Stimulated activated CD4-positive, alpha-beta T cell treated with anti-CD3 and anti-CD28 coated beads, Interleukin-4, amount 100 ng/mL, for 4 hours (primary cell): Measurements from ENCODE around the gene PLXNB2.
"Not testable (repeated sequence)": the region's sequence is repeated elsewhere in the genome, so short reads cannot be mapped to it uniquely, and the experiment has no call there.

Experiments used
- DNase-seq, 2 experiments: peaks; one replicate each; pipeline ENCODE4 v3.0.0-alpha.2; 2020

Gene PLXNB2, protein sequence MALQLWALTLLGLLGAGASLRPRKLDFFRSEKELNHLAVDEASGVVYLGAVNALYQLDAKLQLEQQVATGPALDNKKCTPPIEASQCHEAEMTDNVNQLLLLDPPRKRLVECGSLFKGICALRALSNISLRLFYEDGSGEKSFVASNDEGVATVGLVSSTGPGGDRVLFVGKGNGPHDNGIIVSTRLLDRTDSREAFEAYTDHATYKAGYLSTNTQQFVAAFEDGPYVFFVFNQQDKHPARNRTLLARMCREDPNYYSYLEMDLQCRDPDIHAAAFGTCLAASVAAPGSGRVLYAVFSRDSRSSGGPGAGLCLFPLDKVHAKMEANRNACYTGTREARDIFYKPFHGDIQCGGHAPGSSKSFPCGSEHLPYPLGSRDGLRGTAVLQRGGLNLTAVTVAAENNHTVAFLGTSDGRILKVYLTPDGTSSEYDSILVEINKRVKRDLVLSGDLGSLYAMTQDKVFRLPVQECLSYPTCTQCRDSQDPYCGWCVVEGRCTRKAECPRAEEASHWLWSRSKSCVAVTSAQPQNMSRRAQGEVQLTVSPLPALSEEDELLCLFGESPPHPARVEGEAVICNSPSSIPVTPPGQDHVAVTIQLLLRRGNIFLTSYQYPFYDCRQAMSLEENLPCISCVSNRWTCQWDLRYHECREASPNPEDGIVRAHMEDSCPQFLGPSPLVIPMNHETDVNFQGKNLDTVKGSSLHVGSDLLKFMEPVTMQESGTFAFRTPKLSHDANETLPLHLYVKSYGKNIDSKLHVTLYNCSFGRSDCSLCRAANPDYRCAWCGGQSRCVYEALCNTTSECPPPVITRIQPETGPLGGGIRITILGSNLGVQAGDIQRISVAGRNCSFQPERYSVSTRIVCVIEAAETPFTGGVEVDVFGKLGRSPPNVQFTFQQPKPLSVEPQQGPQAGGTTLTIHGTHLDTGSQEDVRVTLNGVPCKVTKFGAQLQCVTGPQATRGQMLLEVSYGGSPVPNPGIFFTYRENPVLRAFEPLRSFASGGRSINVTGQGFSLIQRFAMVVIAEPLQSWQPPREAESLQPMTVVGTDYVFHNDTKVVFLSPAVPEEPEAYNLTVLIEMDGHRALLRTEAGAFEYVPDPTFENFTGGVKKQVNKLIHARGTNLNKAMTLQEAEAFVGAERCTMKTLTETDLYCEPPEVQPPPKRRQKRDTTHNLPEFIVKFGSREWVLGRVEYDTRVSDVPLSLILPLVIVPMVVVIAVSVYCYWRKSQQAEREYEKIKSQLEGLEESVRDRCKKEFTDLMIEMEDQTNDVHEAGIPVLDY (N-terminal part only)

DNA sequence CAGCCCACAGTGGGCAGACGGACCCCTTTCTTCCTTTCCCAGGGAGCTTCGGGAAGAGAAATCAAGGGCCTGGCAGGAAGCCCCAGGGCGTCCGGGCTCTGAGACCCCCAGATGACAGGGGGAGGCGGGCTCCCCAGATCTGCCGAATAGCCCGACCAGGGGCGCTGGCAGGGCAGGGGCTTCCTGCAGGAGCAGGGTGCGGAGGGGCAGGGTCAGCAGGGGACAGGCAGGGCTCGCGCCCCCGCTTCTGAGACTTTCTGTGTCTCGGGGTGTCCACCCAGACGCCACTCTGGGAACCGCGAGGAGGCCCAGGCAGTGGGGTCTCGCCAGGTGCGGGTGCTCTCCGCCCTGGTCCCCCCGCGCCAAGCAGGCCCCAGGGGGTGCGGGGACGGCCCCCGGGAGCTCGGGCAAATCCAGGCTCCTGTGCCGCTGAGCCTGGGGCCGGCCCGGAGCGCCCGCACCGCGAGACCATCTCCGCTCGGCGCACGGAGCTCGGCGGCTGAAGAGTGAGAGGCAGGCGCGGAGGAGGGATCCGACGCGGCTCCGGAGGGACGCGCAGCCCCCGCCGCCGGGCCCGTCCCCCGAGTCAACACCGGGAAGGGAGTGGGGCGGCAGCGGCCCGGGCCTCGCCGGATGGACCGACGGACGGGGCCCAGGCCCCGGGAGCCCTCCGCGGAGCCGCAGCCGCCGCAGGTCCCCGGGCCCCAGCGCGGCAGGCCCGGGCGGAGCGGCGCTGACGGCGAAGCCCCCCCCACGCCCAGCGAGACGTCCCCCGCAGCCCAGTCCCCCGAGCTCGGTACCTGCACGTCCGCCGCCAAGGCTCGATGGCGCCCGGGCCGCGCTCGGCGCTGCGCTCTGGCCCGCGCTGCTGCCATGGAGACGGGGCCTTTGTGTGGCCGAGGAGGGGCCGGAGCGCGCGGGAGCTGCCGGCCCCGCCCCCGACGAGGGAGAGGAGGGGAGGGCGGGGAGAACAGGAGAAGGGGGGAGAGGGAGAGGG lies at the start of gene PLXNB2:
TSS of gene PLXNB2 (minus strand) at position 894 of the 997 bp plus-strand sequence. CDS start 17,062 bp downstream, outside the sequence.
- DNase-seq = peak in 1 of 2 experiments; percentile 22

DNA sequence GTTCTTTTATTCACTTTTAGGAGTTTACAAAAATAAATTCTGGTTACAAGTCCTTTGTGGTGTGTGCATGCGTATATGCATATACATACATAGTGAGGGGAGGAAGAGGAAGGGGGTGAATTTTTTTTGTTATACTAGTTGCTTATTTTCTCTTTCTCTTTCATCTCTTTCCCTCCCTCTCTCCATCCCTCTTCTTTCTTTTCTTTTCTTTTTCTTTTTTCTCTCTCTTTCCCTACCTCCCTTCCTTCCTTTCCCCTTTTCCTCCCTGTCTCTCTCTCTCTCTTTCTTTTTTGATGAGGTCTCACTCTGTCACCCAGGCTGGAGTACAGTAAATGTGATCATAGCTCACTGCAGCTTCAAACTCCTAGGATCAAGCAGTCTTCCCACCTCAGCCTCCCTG lies 49.8 kb upstream of the PLXNB2 start:
- DNase-seq = no peak

DNA sequence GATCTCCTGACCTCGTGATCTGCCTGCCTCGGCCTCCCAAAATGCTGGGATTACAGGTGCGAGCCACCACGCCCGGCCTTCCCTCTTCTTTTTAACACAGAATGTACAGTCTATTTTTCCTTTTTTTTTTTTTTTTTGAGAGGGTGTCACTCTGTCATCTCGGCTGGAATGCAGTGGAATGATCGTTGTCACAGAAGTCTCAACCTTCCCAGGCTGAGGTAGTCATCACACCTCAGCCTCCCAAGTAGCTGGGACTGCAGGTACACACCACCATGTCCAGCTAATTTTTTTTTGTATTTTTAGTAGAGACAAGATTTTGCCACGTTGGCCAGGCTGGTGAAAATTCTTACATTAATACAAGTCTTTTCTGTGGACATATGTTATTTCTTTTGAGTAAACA lies 48.7 kb upstream of the PLXNB2 start:
- DNase-seq = no peak

DNA sequence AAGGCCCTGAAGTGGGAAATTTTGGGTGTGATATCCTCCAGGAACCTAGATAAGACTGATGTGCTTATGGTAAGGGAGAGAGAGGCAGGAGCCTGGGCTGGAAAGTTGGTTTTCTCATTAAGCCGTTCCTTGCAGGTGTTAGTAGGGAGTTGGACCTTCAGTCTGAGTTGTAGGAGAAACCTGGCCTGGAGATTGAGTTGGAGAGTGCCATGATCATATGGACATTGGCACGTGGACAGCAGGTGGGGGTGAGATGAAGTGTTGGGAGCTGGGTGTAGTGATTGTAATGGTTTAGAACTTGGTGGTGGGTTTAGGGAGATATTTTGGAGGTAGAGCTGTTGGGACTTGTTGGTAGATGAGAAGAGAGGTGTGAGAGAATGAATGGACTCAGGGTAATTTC lies 40.6 kb upstream of the PLXNB2 start:
- no peak for DNase-seq

DNA sequence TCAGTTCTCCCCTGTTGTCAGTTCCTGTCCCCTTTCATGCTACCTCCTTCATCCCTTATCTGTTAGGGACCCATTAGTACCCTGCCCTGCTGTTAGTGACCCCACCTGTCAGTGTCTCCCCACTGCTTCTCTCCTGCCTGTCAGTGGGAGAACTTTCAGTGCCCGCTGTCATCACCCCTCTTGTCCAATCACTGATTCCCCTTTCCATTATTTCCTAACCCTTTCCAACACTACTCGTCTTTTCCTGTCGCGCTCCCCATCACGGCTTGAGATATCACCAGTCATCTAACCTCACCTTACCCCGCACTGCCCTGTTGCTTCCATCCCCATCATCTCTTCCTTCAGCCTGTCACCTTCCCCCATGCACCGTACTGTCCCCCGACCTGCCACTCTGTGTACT lies 39.7 kb upstream of the PLXNB2 start:
- DNase-seq = no peak

DNA sequence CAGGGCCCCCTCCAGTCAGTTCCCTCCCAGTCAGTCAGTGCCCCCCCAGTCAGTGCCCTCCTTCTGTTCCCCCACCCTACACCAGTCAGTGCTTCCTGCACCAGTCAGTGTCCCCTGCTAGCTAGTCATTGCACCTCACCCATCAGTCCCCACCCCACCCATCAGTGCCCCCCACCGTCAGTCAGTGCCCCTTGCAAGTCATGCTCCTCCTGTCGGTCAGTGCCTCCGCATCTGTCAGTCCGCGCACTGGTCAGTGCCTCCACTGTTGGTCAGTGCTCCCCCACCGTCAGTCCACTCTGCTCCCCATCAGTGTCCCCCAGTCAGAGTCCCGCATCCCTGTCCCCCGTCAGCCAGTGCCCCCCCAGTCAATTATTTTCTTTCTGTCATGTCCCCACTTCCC lies 39.0 kb upstream of the PLXNB2 start:
- DNase-seq = no peak

DNA sequence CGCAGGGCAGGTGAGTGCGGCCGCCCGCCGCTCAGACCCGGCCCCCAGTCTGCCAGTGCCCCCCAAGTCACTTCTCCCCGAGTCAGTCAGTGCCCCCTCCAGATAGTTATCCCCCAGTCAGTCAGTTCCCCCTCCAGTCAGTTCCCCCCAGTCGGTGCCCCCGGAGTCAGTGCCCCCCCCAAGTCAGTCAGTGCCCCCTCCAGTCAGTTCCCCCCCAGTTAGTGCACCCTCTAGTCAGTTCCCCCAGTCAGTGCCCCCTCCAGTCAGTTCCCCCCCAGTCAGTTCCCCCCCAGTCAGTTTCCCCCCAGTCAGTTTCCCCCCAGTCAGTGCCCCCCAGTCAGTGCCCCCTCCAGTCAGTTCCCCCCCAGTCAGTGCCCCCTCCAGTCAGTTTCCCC lies 36.1 kb upstream of the PLXNB2 start:
- no peak for DNase-seq

DNA sequence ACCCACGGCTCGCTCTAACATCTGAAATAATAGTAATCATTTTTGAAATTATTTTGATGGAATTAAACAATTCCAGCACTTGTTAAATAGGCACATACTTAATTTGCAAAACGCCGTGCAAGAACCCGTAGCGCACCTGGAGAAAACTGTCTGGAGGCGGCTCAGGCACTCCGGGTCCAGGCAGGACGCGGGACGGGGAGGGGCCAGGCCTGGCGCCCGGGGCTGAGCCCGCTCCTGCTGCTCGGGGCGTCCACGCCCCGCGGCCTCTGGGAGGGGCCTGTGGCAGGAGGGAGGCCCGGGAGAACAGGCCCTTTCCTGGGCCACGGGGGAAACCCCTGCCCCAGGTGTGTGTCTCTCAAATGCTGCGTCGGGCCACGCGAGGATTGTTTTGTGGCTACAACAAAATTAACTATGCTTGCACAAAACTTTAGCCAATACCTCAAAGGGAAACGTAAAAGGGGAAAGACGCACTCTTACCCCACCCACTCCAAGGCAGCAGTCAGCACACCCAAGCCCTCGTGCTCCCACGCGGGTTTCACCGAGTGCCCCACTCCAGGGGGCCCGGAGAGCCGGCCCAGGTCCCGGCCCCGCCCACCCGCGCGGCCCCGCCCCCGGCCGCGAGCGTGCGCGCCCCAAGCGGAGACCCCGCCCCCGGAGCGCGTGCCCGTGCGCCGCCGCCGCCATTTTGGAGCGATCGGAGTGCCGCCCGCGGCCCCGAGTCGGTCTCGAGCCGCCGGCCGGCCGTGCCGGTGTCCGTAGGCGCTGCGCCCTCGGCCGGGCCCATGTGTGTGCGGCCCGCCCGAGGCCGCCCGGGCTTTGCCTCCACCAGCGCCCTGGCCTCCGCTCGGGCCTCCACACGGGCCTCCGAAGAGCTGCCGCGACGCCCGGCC lies 35.5 kb upstream of the PLXNB2 start, which contains the start of gene PPP6R2:
TSS of gene PPP6R2 (plus strand) at position 677 of the 890 bp plus-strand sequence. CDS start 50,582 bp downstream, outside the sequence.
- DNase-seq = peak; percentile 90 to 94

DNA sequence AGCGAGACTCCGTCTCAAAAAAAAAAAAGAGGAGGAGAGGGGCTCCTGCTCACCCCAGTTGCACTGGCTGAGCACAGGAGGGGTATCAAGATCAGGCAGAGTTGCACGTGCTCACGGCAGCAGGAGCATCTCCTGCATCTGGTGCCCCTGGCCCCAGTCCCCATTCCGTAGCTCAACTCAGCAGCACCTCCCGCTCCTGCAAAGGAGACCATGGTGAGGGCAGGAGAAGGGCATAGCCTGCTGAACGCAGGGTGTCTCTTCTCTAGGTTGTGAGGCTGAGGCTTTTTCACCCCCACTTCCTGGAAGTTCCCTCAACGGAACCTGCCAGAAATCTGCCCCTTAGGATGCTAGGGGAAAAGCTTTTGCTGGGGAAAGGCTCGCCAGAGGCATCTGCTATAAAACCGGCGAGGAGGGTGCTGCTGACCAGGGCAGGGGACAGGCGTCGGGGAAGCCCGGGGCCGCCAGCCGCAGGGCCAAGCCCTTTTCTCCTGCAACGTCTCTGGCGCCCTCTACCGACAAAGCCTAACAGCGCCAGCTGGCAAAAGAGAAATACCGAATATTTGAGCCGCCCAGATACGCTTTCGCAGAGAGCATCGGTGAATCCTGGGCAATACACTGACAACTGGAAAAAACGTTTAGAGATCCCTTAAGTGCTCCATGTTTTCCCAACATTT lies 34.7 kb upstream of the PLXNB2 start:
- DNase-seq = peak; percentile 81 to 85

DNA sequence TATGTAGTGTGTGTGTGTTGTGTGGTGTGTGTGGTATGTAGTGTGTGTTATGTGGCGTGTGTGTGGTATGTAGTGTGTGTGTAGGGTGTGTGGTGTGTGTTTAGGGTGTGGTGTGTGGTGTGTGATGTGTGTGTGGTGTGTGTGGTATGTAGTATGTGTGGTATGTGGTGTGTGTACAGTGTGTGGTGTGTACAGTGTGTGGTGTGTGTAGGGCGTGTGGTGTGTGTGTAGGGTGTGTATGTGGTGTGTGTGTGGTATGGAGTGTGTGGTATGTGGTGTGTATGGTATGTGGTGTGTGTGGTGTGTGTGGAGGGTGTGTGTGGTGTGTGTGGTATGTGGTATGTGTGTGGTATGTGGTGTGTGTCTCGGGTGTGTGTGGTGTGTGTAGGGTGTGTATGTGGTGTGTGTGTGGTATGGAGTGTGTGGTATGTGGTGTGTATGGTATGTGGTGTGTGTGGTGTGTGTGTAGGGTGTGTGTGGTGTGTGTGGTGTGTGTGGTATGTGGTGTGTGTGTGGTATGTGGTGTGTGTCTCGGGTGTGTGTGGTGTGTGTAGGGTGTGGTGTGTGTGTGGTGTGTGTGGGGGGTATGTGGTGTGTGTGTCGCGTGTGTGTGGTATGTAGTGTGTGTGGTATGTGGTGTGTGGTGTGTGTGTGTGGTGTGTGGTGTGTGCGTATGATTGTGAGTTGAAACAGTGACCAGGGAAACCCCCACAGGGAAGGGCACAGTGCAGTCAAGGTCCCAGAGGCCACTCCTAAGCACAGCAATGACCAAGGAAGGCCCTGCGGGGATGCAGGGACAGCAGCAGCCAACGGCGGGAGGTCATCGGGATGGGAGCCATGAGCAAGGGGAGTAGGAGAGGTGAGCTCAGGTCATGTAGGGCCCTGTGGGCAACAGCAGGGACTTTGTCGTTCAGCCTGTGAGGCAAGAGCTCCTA lies 32.8 kb upstream of the PLXNB2 start:
- DNase-seq = no peak

DNA sequence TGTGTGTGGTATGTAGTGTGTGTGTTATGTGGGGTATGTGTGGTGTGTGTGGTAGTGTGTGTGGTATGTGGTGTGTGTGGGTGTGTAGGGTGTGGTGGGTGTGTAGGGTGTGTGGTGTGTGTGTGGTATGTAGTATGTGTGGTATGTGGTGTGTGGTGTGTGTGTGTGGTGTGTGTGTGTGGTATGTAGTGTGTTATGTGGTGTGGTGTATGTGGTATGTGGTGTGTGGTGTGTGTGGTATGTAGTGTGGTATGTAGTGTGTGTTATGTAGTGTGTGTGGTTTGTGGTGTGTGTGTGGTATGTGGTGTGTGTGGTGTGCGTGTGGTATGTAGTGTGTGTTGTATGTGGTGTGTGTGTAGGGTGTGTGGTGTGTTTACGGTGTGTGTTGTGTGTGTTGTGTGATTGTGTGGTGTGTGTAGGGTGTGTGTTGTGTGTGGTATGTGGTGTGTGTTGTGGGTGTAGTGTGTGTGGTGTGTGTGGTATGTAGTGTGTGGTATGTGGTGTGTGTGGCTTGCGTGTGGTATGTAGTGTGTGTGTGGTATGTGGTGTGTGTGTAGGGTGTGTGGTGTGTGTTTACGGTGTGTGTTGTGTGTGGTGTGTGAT lies 31.5 kb upstream of the PLXNB2 start:
- DNase-seq = no peak

DNA sequence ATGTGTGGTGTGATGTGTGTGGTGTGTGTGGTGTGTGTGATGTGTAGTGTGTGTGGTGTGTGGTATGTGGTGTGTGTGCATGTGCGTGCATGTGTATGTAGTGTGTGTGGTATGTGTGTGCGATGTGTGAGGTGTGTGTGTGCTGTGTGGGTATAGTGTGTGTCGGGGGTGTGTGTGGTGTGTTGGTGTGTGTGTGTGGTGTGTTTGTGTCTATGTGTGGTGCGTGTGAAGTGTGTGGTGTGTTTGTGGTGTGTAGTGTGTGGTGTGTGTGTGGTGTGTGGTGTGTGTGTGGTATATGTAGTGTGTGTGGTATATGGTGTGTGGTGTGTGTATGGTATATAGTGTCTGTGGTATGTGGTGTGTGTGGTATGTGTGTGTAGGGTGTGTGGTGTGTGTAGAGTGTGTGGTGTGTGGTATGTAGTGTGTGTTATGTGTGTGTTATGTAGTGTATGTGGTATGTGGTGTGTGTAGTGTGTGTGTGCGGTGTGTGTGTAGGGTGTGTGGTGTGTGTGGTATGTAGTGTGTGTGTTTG lies 30.7 kb upstream of the PLXNB2 start:
- no peak for DNase-seq

DNA sequence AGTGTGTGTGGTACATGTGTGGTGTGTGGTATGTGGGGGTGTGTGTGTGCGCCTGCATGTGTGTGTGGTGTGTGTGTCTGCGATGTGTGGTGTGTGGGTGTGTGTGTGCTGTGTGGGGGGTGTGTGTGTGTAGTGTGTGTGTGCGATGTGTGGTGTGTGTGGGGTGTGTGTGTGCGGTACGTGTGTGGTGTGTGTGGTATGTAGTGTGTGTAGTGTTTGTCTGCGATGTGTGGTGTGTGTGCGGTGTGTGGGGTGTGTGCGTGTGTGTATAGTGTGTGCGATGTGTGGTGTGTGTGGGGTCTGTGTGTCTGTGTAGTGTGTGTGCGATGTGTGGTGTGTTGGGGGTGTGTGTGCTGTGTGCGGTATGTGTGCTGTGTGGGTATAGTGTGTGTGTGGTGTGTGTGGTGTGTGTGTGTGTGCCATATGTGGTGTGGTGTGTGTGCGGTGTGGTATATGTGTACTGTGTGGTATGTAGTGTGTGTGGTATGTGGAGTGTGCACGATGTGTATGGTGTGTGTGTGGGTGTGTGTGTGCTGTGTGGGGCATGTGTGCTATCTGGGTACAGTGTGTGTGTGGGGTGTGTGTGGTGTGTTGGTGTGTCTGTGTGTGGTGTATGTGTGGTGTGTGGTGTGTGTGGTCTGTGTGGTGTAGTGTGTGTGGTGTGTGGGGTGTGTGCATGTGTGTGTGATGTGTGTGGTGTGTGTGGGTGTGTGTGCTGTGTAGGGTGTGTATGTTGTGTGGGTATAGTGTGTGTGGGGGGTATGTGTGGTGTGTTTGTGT lies 30.0 kb upstream of the PLXNB2 start:
- DNase-seq = no peak

DNA sequence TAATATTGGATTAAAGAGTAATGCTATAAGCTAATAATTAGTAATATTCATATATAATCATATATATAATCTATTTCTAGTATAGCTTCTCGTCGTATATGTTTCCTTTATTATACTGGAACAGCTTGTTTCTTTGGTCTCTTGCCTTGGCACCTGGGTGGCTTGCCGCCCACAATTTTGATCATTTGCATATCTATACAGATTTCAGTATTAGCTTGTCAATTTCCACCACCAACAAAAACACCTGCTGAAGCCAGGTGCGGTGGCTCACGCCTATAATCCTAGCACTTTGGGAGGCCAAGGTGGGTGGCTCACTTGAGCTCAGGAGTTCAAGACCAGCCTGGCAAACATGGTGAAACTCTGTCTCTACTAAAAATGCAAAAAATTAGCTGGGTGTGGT lies 27.0 kb upstream of the PLXNB2 start:
- not testable (repeated sequence) for DNase-seq

DNA sequence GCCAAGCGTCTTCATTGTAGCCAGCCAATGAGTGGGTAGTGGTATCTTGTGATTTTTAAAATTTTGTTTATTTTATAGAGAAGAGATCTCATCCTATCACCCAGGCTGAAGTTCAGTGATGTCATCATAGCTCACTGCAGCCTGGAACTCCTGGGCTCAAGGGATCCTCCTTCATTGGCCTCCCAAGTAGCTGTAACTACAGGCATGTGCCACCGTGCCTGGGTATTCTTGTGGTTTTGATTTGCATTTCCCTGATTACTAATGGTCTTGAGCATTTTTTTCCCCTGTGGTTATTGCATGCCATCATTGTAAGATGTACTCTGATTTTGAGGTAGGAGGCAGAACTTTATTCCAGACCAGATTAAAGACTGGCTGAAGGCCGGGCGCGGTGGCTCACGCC lies 21.8 kb upstream of the PLXNB2 start:
- DNase-seq = peak in 1 of 2 experiments; percentile 14

DNA sequence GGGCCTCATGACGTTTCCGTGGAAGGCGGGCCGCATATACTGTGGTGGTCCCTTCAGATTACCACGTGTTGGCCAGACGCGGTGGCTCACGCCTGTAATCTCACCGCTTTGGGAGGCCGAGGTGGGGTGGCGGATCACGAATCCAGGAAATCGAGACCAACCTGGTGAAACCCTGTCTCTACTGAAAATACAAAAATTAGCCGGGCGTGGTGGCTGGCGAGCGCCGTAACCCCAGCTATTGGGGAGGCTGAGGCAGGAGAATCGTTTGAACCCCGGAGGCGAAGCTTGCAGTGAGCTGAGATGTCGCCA lies 20.2 kb upstream of the PLXNB2 start:
- no peak for DNase-seq

DNA sequence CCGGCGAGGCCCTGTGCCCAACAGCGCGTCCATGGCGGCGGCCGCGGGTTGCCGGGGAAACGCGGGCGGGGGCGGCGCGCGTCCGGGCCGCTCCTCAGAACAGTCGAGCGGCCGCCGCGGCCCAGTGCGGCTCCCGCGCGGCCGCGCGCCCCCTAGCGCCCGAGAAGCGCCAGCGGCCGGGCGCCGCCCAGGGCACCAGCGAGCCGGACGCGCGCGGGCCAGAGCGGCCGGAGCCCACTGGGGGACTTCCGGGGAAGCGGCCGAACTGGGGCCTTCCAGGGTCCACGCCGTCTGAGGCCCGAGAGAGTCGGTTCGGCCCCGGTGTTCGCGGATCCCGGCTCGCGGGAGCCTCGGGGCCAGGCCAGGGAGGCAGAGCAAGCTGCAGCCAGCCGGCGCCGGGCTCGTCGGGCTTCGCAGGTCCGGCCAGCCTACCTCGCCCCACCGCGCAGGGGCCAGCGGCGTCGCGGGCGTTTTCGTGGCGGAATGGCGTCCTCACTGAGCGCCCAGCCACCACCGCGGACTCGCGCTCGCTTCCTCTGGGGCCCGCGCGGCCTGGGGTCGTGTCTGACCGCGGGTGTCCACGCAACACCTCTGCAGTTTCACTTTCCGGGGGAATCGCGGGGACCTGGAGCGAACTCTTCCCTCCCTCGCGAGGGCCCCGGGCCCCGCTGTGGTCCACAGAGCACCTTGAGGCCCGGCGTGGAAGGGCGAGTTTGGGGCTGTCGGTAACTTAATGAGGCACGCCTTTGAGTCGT lies 19.7 kb upstream of the PLXNB2 start, which contains the start of gene DENND6B:
TSS of gene DENND6B (minus strand) at position 57 of the 755 bp plus-strand sequence. CDS start at position 33, 24 bp downstream.
- DNase-seq = peak; percentile 44 to 72
